GM10266 (cell line): ENCODE results near the gene TMEM273.

Source experiments
- DNase-seq: peaks from one replicate; pipeline ENCODE4 v3.0.0; 2012; ENCODE audit errors: extremely low spot score
- CTCF ChIP-seq: IDR thresholded peaks from 2 replicates; pipeline ENCODE4 v1.5.1; 2012; ENCODE audit warnings: mild to moderate bottlenecking, low read depth; ENCODE audit not compliant: control insufficient read depth, insufficient read depth; ENCODE audit errors: missing control alignments

Gene TMEM273

GRCh38 chr10:49158404-49158803, 29.8 kb downstream of the TMEM273 start:
- no peak for DNase-seq
- no peak for TF ChIP-seq CTCF

DNA sequence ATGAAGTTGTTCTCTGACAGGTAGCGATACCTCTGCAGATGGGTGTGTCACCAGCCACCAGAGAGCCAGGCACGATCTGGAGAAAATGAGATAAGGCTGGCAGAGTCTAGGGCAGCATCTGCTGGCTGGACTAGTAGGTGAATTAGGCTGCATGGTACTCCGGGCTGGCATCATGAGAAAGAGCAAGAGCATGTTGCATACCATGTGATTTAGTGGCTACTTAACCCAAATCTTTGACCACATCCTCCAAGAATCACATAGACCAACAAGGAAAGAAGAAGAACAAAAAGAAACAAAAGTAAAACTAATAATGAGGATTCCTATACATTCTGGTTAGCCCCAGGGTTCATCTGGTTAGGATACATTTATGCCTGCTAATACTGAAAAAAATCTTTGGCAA, 31.0 kb downstream of the TMEM273 start:
- no peak for TF ChIP-seq CTCF
- DNase-seq: no peak

GRCh38 chr10:49154641-49155040, 33.5 kb downstream of the TMEM273 start:
- no peak for DNase-seq
- no peak for TF ChIP-seq CTCF

GRCh38 chr10:49153971-49154370, 34.2 kb downstream of the TMEM273 start:
- TF ChIP-seq CTCF: no peak
- DNase-seq: no peak

DNA sequence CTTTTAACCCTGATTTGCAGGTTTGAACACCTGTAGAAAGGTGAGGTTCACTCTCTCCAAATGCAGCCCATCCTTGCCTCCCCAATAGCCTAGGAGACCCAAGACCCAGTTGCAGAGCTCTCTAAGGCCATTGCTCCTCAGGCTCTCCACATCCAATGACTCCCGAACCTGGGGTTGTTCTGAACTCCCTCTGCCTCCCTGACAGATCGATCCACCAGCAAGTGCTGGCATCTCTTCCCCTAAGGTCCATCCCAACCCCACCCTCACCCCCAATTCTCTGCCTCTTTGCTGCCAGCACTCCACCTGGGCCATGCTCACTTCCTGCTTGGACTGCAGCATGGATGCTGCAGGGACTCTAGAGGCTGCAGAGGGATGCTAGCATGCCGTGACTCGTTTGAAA, 35.1 kb downstream of the TMEM273 start:
- no peak for DNase-seq
- TF ChIP-seq CTCF: no peak

DNA sequence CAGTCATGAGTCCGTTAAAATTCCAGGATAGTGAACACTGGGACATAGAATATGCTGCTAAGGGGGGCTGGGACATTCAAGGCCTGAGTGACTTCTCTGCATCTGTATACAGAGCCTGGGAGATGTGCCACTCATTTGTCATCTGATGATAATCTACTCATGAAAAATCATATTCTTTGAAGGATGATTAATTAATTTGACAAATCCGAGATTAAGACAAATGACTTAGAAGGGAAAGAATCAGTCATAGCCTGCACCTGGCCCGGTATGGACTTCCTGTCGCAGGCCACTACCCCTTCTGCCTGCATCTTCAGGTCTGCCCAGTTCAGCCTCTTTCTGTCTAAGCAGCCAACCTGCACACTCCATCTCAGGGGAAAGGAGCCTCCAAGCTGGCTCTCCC, 35.5 kb downstream of the TMEM273 start:
- no peak for DNase-seq
- no peak for TF ChIP-seq CTCF

GRCh38 chr10:49152037-49152436, 36.2 kb downstream of the TMEM273 start:
- DNase-seq: no peak
- TF ChIP-seq CTCF: no peak
